GM19397 (cell line): ENCODE results near the gene ATAT1.
"Not testable (repeated sequence)": the region's sequence is repeated elsewhere in the genome, so short reads cannot be mapped to it uniquely, and the experiment has no call there.

ENCODE experiments used
- ATAC-seq: cut with Tn5 transposase; IDR thresholded peaks from one replicate; pipeline ENCODE4 v1.9.1; 2021; ENCODE audit warnings: mild to moderate bottlenecking, moderate library complexity; ENCODE audit not compliant: unreplicated experiment

The ATAT1 gene

GRCh38 chr6:30647242-30648116 lies 20.8 kb downstream of the ATAT1 start:
- ATAC-seq: peak; percentile 66

- no peak for ATAC-seq
Observed at GRCh38 chr6:30651143-30651542, 24.5 kb downstream of the ATAT1 start.

- no peak for ATAC-seq
Observed at GRCh38 chr6:30654798-30655742, 28.4 kb downstream of the ATAT1 start.

GRCh38 chr6:30655743-30656094 lies 29.0 kb downstream of the ATAT1 start:
- no peak for ATAC-seq

- no peak for ATAC-seq
Observed at GRCh38 chr6:30656513-30656912, 29.8 kb downstream of the ATAT1 start.

GRCh38 chr6:30657454-30657853 lies 30.8 kb downstream of the ATAT1 start:
- no peak for ATAC-seq

- ATAC-seq: not testable (repeated sequence)
Observed at GRCh38 chr6:30657922-30658321, 31.2 kb downstream of the ATAT1 start.

- ATAC-seq: no peak
Observed at GRCh38 chr6:30664994-30665767, 38.5 kb downstream of the ATAT1 start.

GRCh38 chr6:30666300-30666699 lies 39.6 kb downstream of the ATAT1 start:
- not testable (repeated sequence) for ATAC-seq

- ATAC-seq: no peak
Observed at GRCh38 chr6:30670760-30671527, 44.3 kb downstream of the ATAT1 start.

- peak; percentile 80 for ATAC-seq
Observed at GRCh38 chr6:30672445-30673253, 46.0 kb downstream of the ATAT1 start, which contains the start of gene DHX16. Gene DHX16, minus strand, starts transcription at chr6:30673006. Its CDS starts 165 bp downstream, at chr6:30672841.

GRCh38 chr6:30676660-30677285 lies 50.1 kb downstream of the ATAT1 start:
- ATAC-seq: no peak

GRCh38 chr6:30678964-30679726 lies 52.5 kb downstream of the ATAT1 start:
- ATAC-seq: peak; percentile 41

- ATAC-seq: no peak
Observed at GRCh38 chr6:30679765-30680535, 53.3 kb downstream of the ATAT1 start.

GRCh38 chr6:30681766-30682142 lies 55.1 kb downstream of the ATAT1 start:
- ATAC-seq: no peak

GRCh38 chr6:30682143-30683117 lies 55.8 kb downstream of the ATAT1 start:
- peak; percentile 30 for ATAC-seq
